ENCODE data around the gene SIN3A. TPM values are rescaled to one million over a fixed set of nuclear protein-coding genes. Genes with fewer than 3 reads are reported as not detected.
A peak's percentile ranks its signal among the peaks of the same experiment; 100 is the strongest.
"Not testable (repeated sequence)": the region's sequence is repeated elsewhere in the genome, so short reads cannot be mapped to it uniquely, and the experiment has no call there.

SIN3A gene
- total RNA-seq (123 TPM), polyA plus RNA-seq (10 to 100 TPM; 13.6 to 15.0 (median 14.8) TPM)

DNA sequence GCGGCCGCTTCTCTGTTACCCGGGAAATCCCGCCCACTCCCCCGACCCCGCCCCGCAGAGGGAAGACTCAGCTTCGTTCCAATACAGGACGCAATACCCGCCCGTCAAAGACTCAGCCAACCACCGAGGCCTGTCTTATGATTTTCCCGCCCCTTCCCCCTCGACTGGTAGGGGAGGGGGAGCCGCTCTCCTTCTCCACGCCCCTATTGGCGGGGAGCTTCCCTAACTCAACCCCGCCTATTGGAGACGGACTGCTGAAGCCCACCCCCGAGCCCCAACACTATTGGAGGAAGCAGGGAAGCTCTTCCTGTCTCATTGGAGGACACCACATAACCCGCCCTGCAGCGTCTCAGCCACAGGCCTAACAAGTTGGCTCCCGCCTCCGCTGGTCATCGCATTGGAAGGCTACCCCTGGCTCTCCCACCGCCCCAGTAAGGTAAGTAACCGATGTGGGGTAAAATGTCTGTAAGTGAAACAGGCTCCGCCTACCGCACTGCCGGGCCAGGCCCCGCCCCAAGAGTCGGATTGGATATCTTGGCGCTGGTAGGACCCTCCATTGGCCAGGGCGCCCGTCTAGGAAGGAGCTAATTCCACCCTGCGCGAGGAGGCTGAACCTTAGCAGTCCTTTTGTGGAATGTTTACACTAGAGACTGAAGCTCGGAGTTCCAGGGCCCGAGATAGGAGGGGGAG, at the start of gene SIN3A:
TSS of gene SIN3A (minus strand) at position 17 of the 690 bp plus-strand sequence. CDS start 21,315 bp downstream, outside the sequence.
- Mint-ChIP-seq H3K27me3 (no peaks in the 10 kb centered on the region), H3K4me1 (peaks cover 9 to 59% (median 34%) of the 10 kb centered on the region in 4 donors), H3K36me3 (peaks cover 3% of the 10 kb centered on the region), H3K27ac (peak within 1 kb of the TSS; percentile 98 to 99 (median 99)), H3K4me3 (peak within 1 kb of the TSS; percentile 95 to 98 (median 97)), H3K9me3 (no peaks in the 10 kb centered on the region)
- no peaks in the 10 kb centered on the region for H3K9me3 ChIP-seq (ENCODE audit: control insufficient read depth in 2 of 2, low read length in 2 of 2)
- no peaks in the 10 kb centered on the region for H3K36me3 ChIP-seq (ENCODE audit: control insufficient read depth, insufficient read depth, low read length)
- H3K27ac ChIP-seq (ENCODE audit: insufficient read depth, low read length, poor library complexity, severe bottlenecking), result peak within 1 kb of the TSS; percentile 99
- H3K27me3 ChIP-seq (ENCODE audit: control insufficient read depth, insufficient read depth, low read length), result no peaks in the 10 kb centered on the region
- ATAC-seq (ENCODE audit: low read depth in 2 of 2), result peak; percentile 57 to 62
- H3K4me1 ChIP-seq (ENCODE audit: control insufficient read depth, insufficient read depth, low read length, poor library complexity, severe bottlenecking), result peaks cover 58% of the 10 kb centered on the region
- DNase-seq, result peak; percentile 99 to 100 (median 99)
- H3K4me3 ChIP-seq (ENCODE audit: low read depth, low read length), result peak within 1 kb of the TSS; percentile 96

- no peaks in the 10 kb centered on the region for H3K27me3 Mint-ChIP-seq
- Histone ChIP-seq H3K27me3 (ENCODE audit: control insufficient read depth, insufficient read depth, low read length) (no peaks in the 10 kb centered on the region), H3K27ac (ENCODE audit: insufficient read depth, low read length, poor library complexity, severe bottlenecking) (no peak overlapping the region), H3K9me3 (ENCODE audit: control insufficient read depth in 2 of 2, low read length in 2 of 2) (no peaks in the 10 kb centered on the region), H3K4me3 (ENCODE audit: low read depth, low read length) (no peak overlapping the region), H3K4me1 (ENCODE audit: control insufficient read depth, insufficient read depth, low read length, poor library complexity, severe bottlenecking) (no peaks in the 10 kb centered on the region), H3K36me3 (ENCODE audit: control insufficient read depth, insufficient read depth, low read length) (peaks cover 23% of the 10 kb centered on the region)
- H3K36me3 Mint-ChIP-seq, result peaks cover 25% of the 10 kb centered on the region
- H3K4me3 Mint-ChIP-seq, result no peak overlapping the region
- no peak overlapping the region for H3K27ac Mint-ChIP-seq
- DNase-seq, result no peak
- peaks cover 0 to 6% (median 2%) of the 10 kb centered on the region in 4 donors for H3K4me1 Mint-ChIP-seq
- H3K9me3 Mint-ChIP-seq, result peaks cover 0 to 3% (median 0%) of the 10 kb centered on the region in 7 donors
- ATAC-seq (ENCODE audit: low read depth in 2 of 2), result no peak
These were observed 42.2 kb upstream of the SIN3A start for GRCh38 chr15:75493732-75494131.

DNA sequence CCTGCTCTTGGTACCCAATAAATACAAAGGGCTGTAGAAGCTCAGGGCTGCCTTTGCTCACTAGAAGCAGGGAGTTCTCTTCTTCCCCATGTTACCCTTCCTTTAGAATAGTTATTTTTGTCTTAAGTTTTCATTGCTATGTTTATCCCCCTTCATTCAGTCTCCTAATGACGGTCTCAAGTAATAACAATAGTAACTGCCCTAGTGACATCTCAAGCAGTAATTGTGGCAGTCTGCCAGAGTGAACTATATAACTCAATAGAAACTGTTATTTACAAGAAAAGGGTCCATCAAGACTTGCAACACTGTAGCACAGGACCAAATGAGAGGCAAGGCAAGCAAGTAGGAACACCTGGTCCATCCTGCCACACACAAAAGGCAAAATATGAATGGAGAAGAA, 32.5 kb upstream of the SIN3A start:
- H3K4me3 Mint-ChIP-seq, result no peak overlapping the region

DNA sequence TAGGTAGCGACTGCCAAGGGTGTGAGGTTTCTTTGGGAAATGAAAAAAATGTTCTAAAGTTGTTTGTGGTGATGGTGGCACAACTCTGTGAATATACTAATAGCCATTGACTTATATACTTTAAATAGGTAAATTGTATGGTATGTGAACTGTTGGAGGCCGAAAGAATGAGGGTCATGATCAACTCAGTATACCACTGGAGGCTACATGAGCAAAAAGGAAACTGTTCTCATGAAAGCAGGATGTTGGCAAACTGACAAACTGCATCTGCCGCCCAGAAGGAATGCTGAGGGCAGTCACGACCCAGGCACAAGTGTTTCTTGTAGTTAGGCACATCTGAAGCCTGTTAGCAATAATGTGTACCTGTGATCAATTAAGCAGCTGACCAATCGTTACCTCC, 32.1 kb upstream of the SIN3A start:
- H3K4me3 ChIP-seq (ENCODE audit: low read depth, low read length); H3K27me3 ChIP-seq (ENCODE audit: control insufficient read depth, insufficient read depth, low read length); H3K4me1 Mint-ChIP-seq; H3K27me3 Mint-ChIP-seq; H3K4me1 ChIP-seq (ENCODE audit: control insufficient read depth, insufficient read depth, low read length, poor library complexity, severe bottlenecking); H3K9me3 Mint-ChIP-seq; H3K4me3 Mint-ChIP-seq; H3K27ac ChIP-seq (ENCODE audit: insufficient read depth, low read length, poor library complexity, severe bottlenecking); ATAC-seq (ENCODE audit: low read depth in 2 of 2); DNase-seq; H3K9me3 ChIP-seq (ENCODE audit: control insufficient read depth in 2 of 2, low read length in 2 of 2): not testable (repeated sequence)
- H3K36me3 Mint-ChIP-seq, result peaks cover 33% of the 10 kb centered on the region
- peaks cover 16% of the 10 kb centered on the region for H3K36me3 ChIP-seq (ENCODE audit: control insufficient read depth, insufficient read depth, low read length)
- peak overlapping the region in 1 of 3 donors; percentile 0 for H3K27ac Mint-ChIP-seq

More for the DNA sequence above, 32.5 kb upstream of the SIN3A start:
- Mint-ChIP-seq H3K27me3 (no peaks in the 10 kb centered on the region), H3K4me1 (peaks cover 0 to 4% (median 1%) of the 10 kb centered on the region in 4 donors), H3K27ac (peak overlapping the region in 1 of 3 donors; percentile 10), H3K9me3 (peaks cover 0 to 2% (median 0%) of the 10 kb centered on the region in 7 donors), H3K36me3 (peaks cover 33% of the 10 kb centered on the region)
- ATAC-seq (ENCODE audit: low read depth in 2 of 2), result no peak
- DNase-seq, result no peak
- Histone ChIP-seq H3K36me3 (ENCODE audit: control insufficient read depth, insufficient read depth, low read length) (peaks cover 16% of the 10 kb centered on the region), H3K4me3 (ENCODE audit: low read depth, low read length) (no peak overlapping the region), H3K27ac (ENCODE audit: insufficient read depth, low read length, poor library complexity, severe bottlenecking) (no peak overlapping the region), H3K27me3 (ENCODE audit: control insufficient read depth, insufficient read depth, low read length) (no peaks in the 10 kb centered on the region), H3K4me1 (ENCODE audit: control insufficient read depth, insufficient read depth, low read length, poor library complexity, severe bottlenecking) (no peaks in the 10 kb centered on the region), H3K9me3 (ENCODE audit: control insufficient read depth in 2 of 2, low read length in 2 of 2) (no peaks in the 10 kb centered on the region)

DNA sequence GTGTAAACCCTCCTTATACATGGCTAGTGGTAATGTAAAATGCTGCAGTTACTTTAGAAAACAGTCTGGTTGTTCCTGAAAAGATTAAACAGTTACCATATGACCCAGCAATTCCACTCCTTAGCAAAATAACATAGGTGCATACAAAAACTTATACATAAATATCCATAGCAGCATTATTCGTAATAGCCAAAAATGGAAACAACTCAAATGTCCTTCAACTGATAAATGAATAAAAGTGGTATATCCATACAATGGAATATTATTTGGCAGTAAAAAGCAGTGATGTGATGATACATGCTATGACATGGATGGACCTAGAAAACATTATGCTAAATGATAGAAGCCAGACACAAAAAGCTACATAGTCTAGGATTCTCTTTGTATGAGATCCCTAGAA, 31.6 kb upstream of the SIN3A start:
- no peaks in the 10 kb centered on the region for H3K27me3 ChIP-seq (ENCODE audit: control insufficient read depth, insufficient read depth, low read length)
- H3K4me1 ChIP-seq (ENCODE audit: control insufficient read depth, insufficient read depth, low read length, poor library complexity, severe bottlenecking), result no peaks in the 10 kb centered on the region
- no peak overlapping the region for H3K4me3 Mint-ChIP-seq
- H3K4me3 ChIP-seq (ENCODE audit: low read depth, low read length), result no peak overlapping the region
- no peak overlapping the region for H3K27ac ChIP-seq (ENCODE audit: insufficient read depth, low read length, poor library complexity, severe bottlenecking)
- H3K36me3 Mint-ChIP-seq, result peaks cover 33% of the 10 kb centered on the region
- peaks cover 19% of the 10 kb centered on the region for H3K36me3 ChIP-seq (ENCODE audit: control insufficient read depth, insufficient read depth, low read length)
- H3K27me3 Mint-ChIP-seq, result no peaks in the 10 kb centered on the region
- H3K9me3 Mint-ChIP-seq, result peaks cover 0 to 2% (median 0%) of the 10 kb centered on the region in 7 donors
- ATAC-seq (ENCODE audit: low read depth in 2 of 2) (no peak), DNase-seq (no peak)
- H3K9me3 ChIP-seq (ENCODE audit: control insufficient read depth in 2 of 2, low read length in 2 of 2), result no peaks in the 10 kb centered on the region
- no peak overlapping the region for H3K27ac Mint-ChIP-seq
- H3K4me1 Mint-ChIP-seq, result peaks cover 0 to 4% (median 1%) of the 10 kb centered on the region in 4 donors

- H3K4me3 ChIP-seq (ENCODE audit: low read depth, low read length); H3K4me1 ChIP-seq (ENCODE audit: control insufficient read depth, insufficient read depth, low read length, poor library complexity, severe bottlenecking); ATAC-seq (ENCODE audit: low read depth in 2 of 2); H3K27ac Mint-ChIP-seq; DNase-seq; H3K4me3 Mint-ChIP-seq; H3K9me3 ChIP-seq (ENCODE audit: control insufficient read depth in 2 of 2, low read length in 2 of 2); H3K4me1 Mint-ChIP-seq; H3K27me3 Mint-ChIP-seq; H3K27ac ChIP-seq (ENCODE audit: insufficient read depth, low read length, poor library complexity, severe bottlenecking); H3K27me3 ChIP-seq (ENCODE audit: control insufficient read depth, insufficient read depth, low read length); H3K9me3 Mint-ChIP-seq: not testable (repeated sequence)
- peaks cover 12% of the 10 kb centered on the region for H3K36me3 ChIP-seq (ENCODE audit: control insufficient read depth, insufficient read depth, low read length)
- H3K36me3 Mint-ChIP-seq, result peaks cover 29% of the 10 kb centered on the region
These were observed 29.0 kb upstream of the SIN3A start for GRCh38 chr15:75480463-75480862.

GRCh38 chr15:75479670-75480069, 28.2 kb upstream of the SIN3A start:
- Histone ChIP-seq H3K9me3 (ENCODE audit: control insufficient read depth in 2 of 2, low read length in 2 of 2) (no peaks in the 10 kb centered on the region), H3K36me3 (ENCODE audit: control insufficient read depth, insufficient read depth, low read length) (peaks cover 16% of the 10 kb centered on the region), H3K27ac (ENCODE audit: insufficient read depth, low read length, poor library complexity, severe bottlenecking) (no peak overlapping the region), H3K4me1 (ENCODE audit: control insufficient read depth, insufficient read depth, low read length, poor library complexity, severe bottlenecking) (no peaks in the 10 kb centered on the region), H3K4me3 (ENCODE audit: low read depth, low read length) (no peak overlapping the region), H3K27me3 (ENCODE audit: control insufficient read depth, insufficient read depth, low read length) (no peaks in the 10 kb centered on the region)
- Mint-ChIP-seq H3K4me1 (peaks cover 0 to 4% (median under 1%) of the 10 kb centered on the region in 4 donors), H3K27ac (peak overlapping the region in 1 of 3 donors; percentile 12), H3K9me3 (peaks cover 0 to 2% (median 0%) of the 10 kb centered on the region in 7 donors), H3K36me3 (peaks cover 30% of the 10 kb centered on the region), H3K4me3 (no peak overlapping the region), H3K27me3 (no peaks in the 10 kb centered on the region)
- ATAC-seq (ENCODE audit: low read depth in 2 of 2) (no peak), DNase-seq (no peak)

- H3K9me3 ChIP-seq (ENCODE audit: control insufficient read depth in 2 of 2, low read length in 2 of 2); H3K9me3 Mint-ChIP-seq; DNase-seq; H3K27me3 ChIP-seq (ENCODE audit: control insufficient read depth, insufficient read depth, low read length); ATAC-seq (ENCODE audit: low read depth in 2 of 2); H3K27ac ChIP-seq (ENCODE audit: insufficient read depth, low read length, poor library complexity, severe bottlenecking); H3K4me3 ChIP-seq (ENCODE audit: low read depth, low read length); H3K4me1 ChIP-seq (ENCODE audit: control insufficient read depth, insufficient read depth, low read length, poor library complexity, severe bottlenecking); H3K27ac Mint-ChIP-seq; H3K4me1 Mint-ChIP-seq; H3K27me3 Mint-ChIP-seq; H3K4me3 Mint-ChIP-seq: not testable (repeated sequence)
- peaks cover 22% of the 10 kb centered on the region for H3K36me3 Mint-ChIP-seq
- H3K36me3 ChIP-seq (ENCODE audit: control insufficient read depth, insufficient read depth, low read length), result peaks cover 14% of the 10 kb centered on the region
These were observed 25.6 kb upstream of the SIN3A start for GRCh38 chr15:75477094-75477493.

Data from CD4-positive, CD25-positive, alpha-beta regulatory T cell (primary cell).